ENCODE data around the gene HPCAL1.
"Not testable (repeated sequence)": the region's sequence is repeated elsewhere in the genome, so short reads cannot be mapped to it uniquely, and the experiment has no call there.

Gene HPCAL1

DNA sequence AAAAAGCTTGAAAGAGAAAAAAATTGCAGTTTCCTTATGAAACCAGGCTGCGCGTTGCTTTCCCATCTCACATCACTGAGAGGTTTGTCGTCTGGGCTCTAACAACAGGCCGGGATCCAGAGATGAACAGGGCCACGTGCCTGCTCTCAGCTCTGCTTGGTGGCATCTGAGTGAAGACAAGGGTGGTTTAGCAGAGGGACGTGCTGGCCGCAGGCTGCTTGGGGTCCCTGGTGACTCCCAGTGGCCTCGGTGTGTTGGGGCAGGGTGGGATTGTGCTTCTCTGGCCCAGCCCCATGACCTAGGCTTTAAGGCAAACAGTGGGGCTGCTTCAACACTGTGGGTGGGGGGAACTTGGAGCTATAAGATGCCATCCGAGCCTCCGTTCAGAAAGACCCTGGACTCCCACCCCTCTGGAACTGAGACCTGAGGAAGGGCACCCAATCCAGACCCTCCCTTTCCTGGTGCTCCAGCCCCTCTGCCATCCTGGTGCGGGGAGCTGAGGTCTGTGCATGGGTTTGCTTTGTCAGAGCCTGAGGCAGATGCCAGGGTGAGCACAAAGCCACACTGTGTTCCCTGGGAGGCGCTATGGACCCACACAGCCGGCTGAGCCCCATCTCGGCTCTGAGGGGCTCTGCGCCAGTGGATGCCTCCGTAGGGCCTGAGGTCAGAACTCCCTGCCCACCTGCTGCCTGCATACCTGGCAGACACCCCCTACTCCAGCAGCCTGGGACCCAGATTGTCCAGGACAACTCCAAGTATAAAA is 18.4 kb upstream of the HPCAL1 start:
- DNase-seq (ENCODE audit: low read depth in 2 of 2), result no peak

GRCh38 chr2:10285191-10285555 is 17.5 kb upstream of the HPCAL1 start:
- no peak for DNase-seq (ENCODE audit: low read depth in 2 of 2)

GRCh38 chr2:10285556-10286198 is 17.0 kb upstream of the HPCAL1 start:
- no peak for DNase-seq (ENCODE audit: low read depth in 2 of 2)

GRCh38 chr2:10286216-10287037 is 16.3 kb upstream of the HPCAL1 start:
- DNase-seq (ENCODE audit: low read depth in 2 of 2), result no peak

DNA sequence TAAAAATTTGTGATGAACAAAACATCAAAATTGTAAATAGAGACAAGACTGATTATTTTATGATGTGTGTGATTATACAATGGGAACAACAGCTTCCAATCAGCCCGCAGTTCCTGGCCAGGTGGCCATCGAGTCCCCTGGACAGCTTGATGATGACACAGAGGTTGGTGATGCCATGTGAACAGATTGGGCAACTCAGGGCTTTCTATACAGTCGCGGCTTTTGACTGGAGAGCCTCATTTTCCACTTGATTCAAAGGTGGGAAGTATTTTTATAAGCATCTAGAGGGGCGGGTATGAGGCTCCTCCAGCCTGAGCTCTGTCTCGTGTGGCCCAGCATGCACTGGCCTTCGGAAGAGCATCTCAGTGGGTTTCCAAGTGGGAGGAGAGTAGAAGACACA is 14.9 kb upstream of the HPCAL1 start:
- DNase-seq (ENCODE audit: low read depth in 2 of 2), result no peak

GRCh38 chr2:10288606-10289005 is 14.1 kb upstream of the HPCAL1 start:
- DNase-seq (ENCODE audit: low read depth in 2 of 2), result no peak

DNA sequence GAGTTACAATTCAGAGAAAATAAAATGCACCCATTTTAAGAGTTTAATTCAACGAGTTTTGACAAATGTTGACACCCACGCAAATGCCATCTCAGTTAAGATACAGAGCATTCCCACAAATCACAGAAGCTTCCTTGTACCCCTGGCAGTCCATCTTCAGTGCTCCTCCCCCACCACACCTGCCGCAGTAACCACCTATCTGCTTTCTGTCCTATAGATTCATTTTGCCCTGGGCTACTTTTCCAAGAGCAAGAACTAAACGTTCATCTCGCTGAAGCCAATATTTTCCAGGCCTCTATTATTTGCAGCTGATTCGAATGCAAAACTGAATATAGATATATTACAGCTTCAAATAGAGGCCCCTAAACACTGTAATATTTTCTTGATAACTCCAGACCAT is 13.4 kb upstream of the HPCAL1 start:
- no peak for DNase-seq (ENCODE audit: low read depth in 2 of 2)

GRCh38 chr2:10289891-10290290 is 12.8 kb upstream of the HPCAL1 start:
- DNase-seq (ENCODE audit: low read depth in 2 of 2), result no peak

DNA sequence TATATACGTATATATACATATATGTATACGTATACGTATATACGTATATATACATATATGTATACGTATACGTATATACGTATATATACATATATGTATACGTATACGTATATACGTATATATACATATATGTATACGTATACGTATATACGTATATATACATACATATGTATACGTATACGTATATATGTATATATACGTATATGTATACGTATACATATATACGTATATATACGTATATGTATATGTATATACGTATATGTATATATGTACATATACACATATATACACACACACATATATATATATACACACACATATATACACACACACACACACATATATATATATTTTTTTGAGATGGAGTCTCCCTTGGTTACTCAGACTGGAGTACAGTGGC is 11.3 kb upstream of the HPCAL1 start:
- not testable (repeated sequence) for DNase-seq (ENCODE audit: low read depth in 2 of 2)

GRCh38 chr2:10292033-10292432 is 10.7 kb upstream of the HPCAL1 start:
- no peak for DNase-seq (ENCODE audit: low read depth in 2 of 2)

- DNase-seq (ENCODE audit: low read depth in 2 of 2), result no peak
Measured at GRCh38 chr2:10293603-10294002, 9.1 kb upstream of the HPCAL1 start.

- no peak for DNase-seq (ENCODE audit: low read depth in 2 of 2)
Measured at GRCh38 chr2:10294077-10294476, 8.6 kb upstream of the HPCAL1 start.

- not testable (repeated sequence) for DNase-seq (ENCODE audit: low read depth in 2 of 2)
Measured at GRCh38 chr2:10295649-10296048, 7.1 kb upstream of the HPCAL1 start.

GRCh38 chr2:10296142-10296541 is 6.6 kb upstream of the HPCAL1 start:
- DNase-seq (ENCODE audit: low read depth in 2 of 2), result no peak

GRCh38 chr2:10297191-10297830 is 5.4 kb upstream of the HPCAL1 start:
- DNase-seq (ENCODE audit: low read depth in 2 of 2), result no peak

DNA sequence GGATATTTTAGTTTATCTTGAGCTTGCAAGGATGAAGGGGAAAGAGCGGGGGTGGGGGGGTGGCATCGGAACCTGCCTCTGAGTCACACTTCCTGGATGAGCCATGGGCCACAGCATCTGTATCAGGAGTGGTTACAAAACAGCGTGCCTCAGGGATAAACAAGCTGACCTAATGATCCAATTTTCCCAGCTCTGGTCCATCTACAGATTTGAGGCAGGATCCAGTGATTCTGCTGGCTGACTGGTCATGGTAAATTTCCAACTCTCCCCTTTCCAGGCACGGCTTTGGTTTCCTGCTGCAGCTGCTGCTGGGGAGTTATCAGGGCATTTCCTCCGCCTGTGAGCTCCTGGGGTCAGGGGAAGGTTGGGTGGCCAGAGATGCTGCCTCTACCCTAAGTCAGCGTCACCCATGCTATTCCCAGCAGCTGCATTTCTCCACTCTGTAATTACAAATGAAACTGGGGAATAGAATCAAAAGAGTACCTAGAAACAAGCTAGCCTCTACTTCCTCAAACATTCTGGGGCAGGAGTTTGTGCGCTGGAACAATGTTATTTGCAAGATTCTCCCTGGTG is 4.7 kb upstream of the HPCAL1 start:
- peak; percentile 46 to 49 for DNase-seq (ENCODE audit: low read depth in 2 of 2)

GRCh38 chr2:10298777-10299176 is 3.9 kb upstream of the HPCAL1 start:
- DNase-seq (ENCODE audit: low read depth in 2 of 2), result not testable (repeated sequence)

GRCh38 chr2:10300328-10300920 is 2.3 kb upstream of the HPCAL1 start:
- DNase-seq (ENCODE audit: low read depth in 2 of 2), result no peak

DNA sequence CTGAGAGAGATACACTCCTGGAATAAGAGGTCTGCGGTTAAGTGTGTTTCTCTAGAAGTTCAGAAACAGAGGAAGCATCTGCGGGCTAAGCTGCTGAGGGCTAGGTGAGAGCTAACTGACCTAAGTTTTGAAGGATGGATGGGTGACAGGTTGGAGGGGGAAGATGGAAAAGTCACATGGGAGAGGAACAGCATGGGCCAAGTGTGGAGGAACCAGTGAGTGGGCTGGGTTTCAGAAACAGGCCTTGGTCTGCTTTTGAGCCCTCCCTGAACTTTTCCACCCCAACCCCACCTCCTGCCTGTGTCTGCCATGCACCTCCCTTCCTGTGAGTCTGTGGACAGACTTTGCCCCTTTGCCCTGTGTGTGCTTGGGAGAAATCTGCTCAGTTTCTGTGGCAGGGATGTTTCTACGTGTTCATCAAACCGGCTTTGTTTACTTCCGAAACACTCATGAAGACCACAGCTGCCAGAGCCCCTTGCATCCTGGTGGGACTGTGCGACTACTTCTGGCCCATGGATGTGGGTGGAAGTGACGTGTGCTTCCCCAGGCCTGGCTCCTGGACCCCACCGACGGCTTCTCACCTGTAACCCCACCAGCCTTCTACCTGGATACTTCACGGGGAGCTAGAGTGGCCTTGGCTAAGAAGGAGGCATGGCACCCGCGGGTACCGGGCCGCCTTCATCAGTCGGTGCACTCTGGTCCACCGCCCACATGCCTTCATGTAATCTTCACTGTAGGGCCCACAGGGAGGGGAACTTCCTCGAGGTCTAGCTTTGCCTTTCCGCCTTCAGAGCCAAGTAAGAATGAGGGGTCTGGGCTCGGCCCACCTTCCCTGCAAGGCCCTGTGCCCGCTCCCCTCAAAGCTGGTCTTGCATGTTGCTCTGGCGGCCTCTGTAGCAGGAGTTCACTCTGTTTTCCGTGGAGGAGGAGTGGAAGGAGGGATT is 1.4 kb upstream of the HPCAL1 start:
- no peak for DNase-seq (ENCODE audit: low read depth in 2 of 2)

DNA sequence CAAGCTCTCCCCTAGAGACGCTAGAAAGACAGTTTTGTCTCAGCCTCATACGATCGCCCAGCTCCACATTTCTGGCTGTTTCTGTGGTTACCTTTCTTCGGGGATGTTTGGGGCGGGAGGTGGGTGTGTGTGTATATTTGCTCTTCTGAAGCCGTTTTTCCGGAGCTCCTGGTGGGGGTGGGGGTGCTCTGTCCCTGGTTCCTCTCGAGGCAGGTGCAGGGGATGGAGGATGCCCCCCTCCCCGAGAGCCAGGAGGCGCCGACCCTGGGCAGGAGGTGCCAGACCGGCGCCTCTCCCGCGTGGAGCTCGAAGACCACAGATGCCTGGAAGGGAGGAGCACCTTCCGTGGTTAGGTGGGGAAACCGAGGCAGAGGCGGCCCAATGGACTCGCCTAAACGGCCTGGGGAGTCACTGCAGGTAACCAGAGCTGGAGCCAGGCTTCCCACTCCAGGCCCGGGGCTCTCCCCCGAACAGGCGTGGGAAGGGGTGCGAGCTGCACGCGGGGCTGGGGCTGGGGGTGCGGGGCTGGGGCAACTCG is 694 bp upstream of the HPCAL1 start:
- no peak for DNase-seq (ENCODE audit: low read depth in 2 of 2)
